Ovary (tissue), 9 donors: ENCODE data around the gene UBE2QL1. TPM values are rescaled to one million over a fixed set of nuclear protein-coding genes. Genes with fewer than 3 reads are reported as not detected.

Source experiments
- DNase-seq, 5 donors: peaks; one replicate each; pipeline ENCODE4 v3.0.0-alpha.2; 2019 to 2020
- H3K27ac ChIP-seq, 2 donors: fragments of 200-600 bp; one replicate each; pipeline versions ENCODE4 v1.5.1 to v1.8.0; 2019 to 2022
- H3K27me3 ChIP-seq: fragments of 200-600 bp; one replicate; pipeline ENCODE4 v1.8.0; 2022
- H3K36me3 ChIP-seq: fragments of 200-600 bp; sonication (generic); one replicate; pipeline ENCODE4 v1.5.1; 2019
- H3K4me1 ChIP-seq: one replicate; pipeline ENCODE4 v1.8.1; 2013; ENCODE audit warnings: mild to moderate bottlenecking, moderate library complexity; ENCODE audit not compliant: insufficient read depth
- H3K4me3 ChIP-seq: fragments of 200-600 bp; sonication (generic); one replicate; pipeline ENCODE4 v1.5.1; 2017
- H3K9me3 ChIP-seq, 2 donors: fragments of 200-600 bp in 1 of 2; sonication (generic) in 1 of 2; one replicate each; pipeline versions ENCODE4 v1.5.1 to v1.8.1; 2013 to 2019; ENCODE audit warnings: mild to moderate bottlenecking in 1 of 2, moderate library complexity in 1 of 2
- EP300 ChIP-seq: sonication (generic); formaldehyde crosslinking; IDR thresholded peaks from one replicate; pipeline ENCODE4 v1.6.1; 2017; ENCODE audit warnings: antibody characterized with exemption
- POLR2A ChIP-seq: fragments of 450-650 bp; IDR thresholded peaks from one replicate; pipeline ENCODE4 v1.6.1; 2017; ENCODE audit warnings: antibody characterized with exemption, mild to moderate bottlenecking, moderate library complexity
- WGBS, 3 donors: extraction: QIAGEN DNeasy Blood & Tissue Kit in 1 of 3; methylation state at CpG; one replicate each; pipeline versions ENCODE4 v1.1.5 to v1.1.7; 2013 to 2017; 5-methylcytosine and 5-hydroxymethylcytosine counted together
- intact Hi-C, 4 donors: fragments of 100-400 bp; cut with DNase I; formaldehyde crosslinking; loops; one replicate each; pipeline versions ENCODE4 v1.11.0 to v1.15.1; 2022 to 2023
- polyA plus RNA-seq, 2 donors: library from polyadenylated mRNA; stranded (reverse); fragments of 200-250 nt in 1 of 2; fragments of 350-450 nt in 1 of 2; fragmentation: Illumina TruSeq in 1 of 2; extraction: RNeasy Lipid Tissue Mini Kit (QIAGEN cat#74804) in 1 of 2; gene quantifications; one replicate each; pipeline ENCODE4 v1.2.3, GENCODE V29; 2013 to 2014
- total RNA-seq, 7 donors: library from RNA; depleted of rRNA in 2 of 7; stranded (reverse); fragments of >200 nt in 2 of 7; fragmentation: NEBNext Ultra II Directional in 3 of 7; extraction: Animal tissue kit (Norgen Biotek cat#: 25700) in 3 of 7; gene quantifications; one replicate each; pipeline versions ENCODE4 v1.1.0 to v1.2.4, GENCODE V29; 2016 to 2023
- TF ChIP-seq, protein P1 (sequence below), 3 donors: fragments of 450-650 bp in 2 of 3; fragments of 200-600 bp in 1 of 3; IDR thresholded peaks; one replicate each; pipeline versions ENCODE4 v1.5.1 to v1.8.0; 2016 to 2022; ENCODE audit warnings: antibody characterized with exemption in 3 of 3, mild to moderate bottlenecking in 1 of 3
- donor health status: DM: no; HTN: no; CAD: no; lungs with moderate emphysema.
- donor health status: DM: no; HTN: no; CAD: no.
- donor health status: Bipolar disorder and iron deficiency.
- donor health status: DM: yes; HTN: yes; CAD: no.
- donor health status: DM: no; HTN: no; CAD: no.
- donor health status: DM: yes; HTN: yes; CAD: no.

Gene UBE2QL1
- total and polyA plus RNA-seq, 9 donors: 0.30 to 6.4 (median 1.3) TPM

DNA sequence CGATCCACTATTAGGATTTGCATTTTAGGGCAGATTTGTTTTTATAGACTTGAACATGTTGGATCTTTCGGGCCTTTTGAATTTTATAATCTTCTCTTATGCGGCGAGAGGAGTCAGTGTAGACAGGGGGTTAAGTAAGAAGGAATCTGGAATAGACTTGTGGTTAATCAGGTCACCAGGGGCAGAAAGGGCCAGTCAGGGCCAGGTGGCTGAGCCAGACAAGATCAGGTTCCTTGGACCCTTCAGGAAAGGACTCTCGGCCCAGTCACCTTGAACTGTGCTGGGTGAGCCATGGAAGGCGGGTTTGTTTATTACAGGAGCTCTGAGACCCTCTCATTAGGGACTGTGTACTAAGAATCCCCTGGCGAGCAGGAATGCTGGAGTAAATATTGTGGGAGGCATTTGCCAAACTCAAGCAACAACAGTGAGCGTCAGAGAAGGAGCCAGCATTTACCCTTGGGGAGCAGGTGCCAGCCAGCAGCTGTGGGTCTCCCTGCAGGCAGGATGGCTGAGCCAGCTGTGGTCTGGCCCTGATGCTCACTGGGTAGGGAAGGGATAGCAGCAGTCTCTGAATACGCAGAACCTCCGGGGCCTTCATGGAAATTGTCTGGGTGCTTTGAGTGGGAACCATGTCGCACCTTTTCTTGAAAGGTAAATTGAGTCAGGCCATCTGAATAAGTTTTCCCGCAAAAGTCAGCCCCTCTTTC is 79.2 kb downstream of the UBE2QL1 start:
- no peak overlapping the region for H3K27ac ChIP-seq
- no peaks in the 10 kb centered on the region for H3K4me1 ChIP-seq
- H3K9me3 ChIP-seq: no peaks in the 10 kb centered on the region
- 72 to 77% (median 74%) methylated on average over 12 of the region's 12 CpGs for WGBS, 3 donors
- H3K4me3 ChIP-seq: no peak overlapping the region
- no peaks in the 10 kb centered on the region for H3K27me3 ChIP-seq
- no peak for DNase-seq
- TF ChIP-seq POLR2A (no peak), EP300 (no peak)
- TF ChIP-seq, protein P1, sequence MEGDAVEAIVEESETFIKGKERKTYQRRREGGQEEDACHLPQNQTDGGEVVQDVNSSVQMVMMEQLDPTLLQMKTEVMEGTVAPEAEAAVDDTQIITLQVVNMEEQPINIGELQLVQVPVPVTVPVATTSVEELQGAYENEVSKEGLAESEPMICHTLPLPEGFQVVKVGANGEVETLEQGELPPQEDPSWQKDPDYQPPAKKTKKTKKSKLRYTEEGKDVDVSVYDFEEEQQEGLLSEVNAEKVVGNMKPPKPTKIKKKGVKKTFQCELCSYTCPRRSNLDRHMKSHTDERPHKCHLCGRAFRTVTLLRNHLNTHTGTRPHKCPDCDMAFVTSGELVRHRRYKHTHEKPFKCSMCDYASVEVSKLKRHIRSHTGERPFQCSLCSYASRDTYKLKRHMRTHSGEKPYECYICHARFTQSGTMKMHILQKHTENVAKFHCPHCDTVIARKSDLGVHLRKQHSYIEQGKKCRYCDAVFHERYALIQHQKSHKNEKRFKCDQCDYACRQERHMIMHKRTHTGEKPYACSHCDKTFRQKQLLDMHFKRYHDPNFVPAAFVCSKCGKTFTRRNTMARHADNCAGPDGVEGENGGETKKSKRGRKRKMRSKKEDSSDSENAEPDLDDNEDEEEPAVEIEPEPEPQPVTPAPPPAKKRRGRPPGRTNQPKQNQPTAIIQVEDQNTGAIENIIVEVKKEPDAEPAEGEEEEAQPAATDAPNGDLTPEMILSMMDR (IDR thresholded peaks at IDR 0.05): no peak
- H3K36me3 ChIP-seq: no peaks in the 10 kb centered on the region
- intact Hi-C loops: no loop called here

DNA sequence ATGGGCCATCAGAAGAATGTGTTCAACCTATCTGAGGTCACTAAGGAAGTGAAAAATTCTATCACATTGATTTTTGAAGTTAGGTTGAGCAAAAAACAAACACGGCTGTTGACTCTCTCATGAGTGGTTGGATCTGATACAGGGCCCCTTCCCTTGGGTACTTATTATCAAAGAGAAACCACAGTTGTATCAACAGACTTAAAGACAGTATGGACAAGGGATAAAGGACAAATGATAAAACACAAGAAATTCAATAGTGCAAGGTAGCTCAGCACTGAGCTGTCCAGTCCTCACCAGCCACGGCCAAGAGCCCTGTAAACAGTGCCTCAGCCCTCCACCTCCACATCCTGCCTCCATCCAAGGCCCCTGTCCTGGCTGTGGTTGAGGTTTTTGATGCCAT is 86.9 kb downstream of the UBE2QL1 start:
- intact Hi-C loops: no loop called here
- H3K27ac ChIP-seq: no peak overlapping the region
- TF ChIP-seq, protein P1 (IDR thresholded peaks at IDR 0.05): no peak
- no peak for TF ChIP-seq POLR2A
- TF ChIP-seq EP300: no peak
- H3K4me3 ChIP-seq: no peak overlapping the region
- H3K27me3 ChIP-seq: no peaks in the 10 kb centered on the region
- no peaks in the 10 kb centered on the region for H3K9me3 ChIP-seq
- H3K4me1 ChIP-seq: no peaks in the 10 kb centered on the region
- 68 to 87% (median 84%) methylated on average over 2 of the region's 2 CpGs for WGBS, 3 donors
- no peaks in the 10 kb centered on the region for H3K36me3 ChIP-seq
- no peak for DNase-seq

DNA sequence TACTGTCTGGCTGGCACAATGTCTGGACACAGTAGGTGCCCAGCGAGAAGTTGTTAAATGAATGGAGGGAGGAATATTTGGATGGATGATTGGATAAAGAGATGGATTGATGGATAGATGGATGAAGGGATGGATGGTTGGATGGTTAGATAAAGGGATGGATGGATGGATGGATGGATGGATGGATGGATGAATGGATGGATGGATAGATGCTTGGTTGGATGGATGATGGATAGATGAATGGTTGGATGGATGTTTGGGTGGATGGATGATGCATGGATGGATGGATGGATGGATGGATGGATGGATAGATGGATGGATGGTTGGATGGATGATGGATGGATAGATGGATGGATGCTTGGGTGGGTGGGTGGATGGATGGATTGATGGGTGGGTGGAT is 90.4 kb downstream of the UBE2QL1 start:
- no peaks in the 10 kb centered on the region for H3K9me3 ChIP-seq
- no peaks in the 10 kb centered on the region for H3K4me1 ChIP-seq
- WGBS, 3 donors: 93 to 100% (median 97%) methylated on average over 1 of the region's 1 CpG
- no peaks in the 10 kb centered on the region for H3K36me3 ChIP-seq
- H3K4me3 ChIP-seq: no peak overlapping the region
- intact Hi-C loops: no loop called here
- TF ChIP-seq EP300: no peak
- no peaks in the 10 kb centered on the region for H3K27me3 ChIP-seq
- no peak for DNase-seq
- H3K27ac ChIP-seq: no peak overlapping the region

DNA sequence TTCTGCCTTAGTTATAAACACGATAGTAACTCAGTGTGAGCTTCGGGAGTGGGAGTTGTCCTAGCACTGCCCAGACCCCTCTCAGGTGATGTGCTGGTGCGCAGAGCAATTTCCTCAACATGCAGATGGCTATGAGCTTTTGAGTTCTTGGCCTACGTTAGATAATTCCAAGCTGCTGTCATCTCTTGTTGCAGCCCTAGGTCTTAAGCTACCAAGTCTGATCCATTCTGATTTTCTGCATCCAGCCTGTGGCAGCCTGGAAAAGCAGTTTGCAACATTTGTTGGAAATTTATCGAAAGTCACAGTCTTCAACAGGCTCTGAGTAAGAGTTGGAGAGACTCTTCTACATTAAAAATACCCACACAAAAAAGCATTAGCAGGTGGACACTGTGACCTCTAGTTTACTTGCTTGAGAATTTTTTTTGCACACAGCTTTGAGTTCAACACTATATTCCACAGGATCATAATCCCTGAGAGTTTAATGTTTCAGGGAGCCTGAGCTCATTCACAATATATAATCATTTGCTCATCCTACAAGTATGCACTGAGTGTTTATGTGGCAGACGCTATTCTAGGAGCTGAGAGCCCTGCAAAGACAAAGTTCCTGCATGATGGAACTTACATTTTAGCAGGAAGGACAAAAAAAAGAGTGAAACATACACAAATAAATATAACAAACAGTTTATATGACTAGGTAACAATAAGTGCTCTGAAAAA is 91.6 kb downstream of the UBE2QL1 start:
- intact Hi-C loops: no loop called here
- 79 to 84% (median 83%) methylated on average over 6 of the region's 6 CpGs for WGBS, 3 donors
- DNase-seq: no peak
- Histone ChIP-seq H3K27ac (no peak overlapping the region), H3K9me3 (no peaks in the 10 kb centered on the region), H3K36me3 (no peaks in the 10 kb centered on the region), H3K4me1 (peaks cover under 1% of the 10 kb centered on the region), H3K27me3 (no peaks in the 10 kb centered on the region), H3K4me3 (no peak overlapping the region)
- TF ChIP-seq EP300 (no peak), POLR2A (no peak)
- TF ChIP-seq, protein P1 (IDR thresholded peaks at IDR 0.05): no peak
